ENCODE data around the gene MRTFA.
"Not testable (repeated sequence)": the region's sequence is repeated elsewhere in the genome, so short reads cannot be mapped to it uniquely, and the experiment has no call there.

Gene MRTFA

DNA sequence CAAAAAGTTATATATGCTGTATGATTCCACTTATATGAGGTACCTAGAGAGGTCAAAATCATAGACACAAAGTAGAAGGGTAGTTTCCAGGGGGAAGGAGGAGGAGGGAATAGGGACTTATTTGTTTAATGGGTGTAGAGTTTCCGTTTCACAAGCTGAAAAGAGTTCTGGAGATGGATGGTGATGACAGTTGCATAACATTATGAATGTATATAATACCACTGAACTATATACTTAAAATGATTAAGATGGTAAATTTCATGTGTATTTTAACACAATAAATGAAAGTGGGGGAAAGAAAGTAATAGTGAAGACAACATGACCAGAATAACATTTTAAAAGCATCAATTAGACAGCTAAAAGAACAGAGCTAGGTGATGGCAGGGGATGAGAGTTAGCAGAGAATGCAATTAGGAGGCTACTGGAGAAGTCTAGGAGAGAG is 51.2 kb downstream of the MRTFA start:
- DNase-seq (ENCODE audit: low read depth), result no peak
- no peak overlapping the region for H3K4me3 ChIP-seq (ENCODE audit: low read length)
- TF ChIP-seq, protein P1, sequence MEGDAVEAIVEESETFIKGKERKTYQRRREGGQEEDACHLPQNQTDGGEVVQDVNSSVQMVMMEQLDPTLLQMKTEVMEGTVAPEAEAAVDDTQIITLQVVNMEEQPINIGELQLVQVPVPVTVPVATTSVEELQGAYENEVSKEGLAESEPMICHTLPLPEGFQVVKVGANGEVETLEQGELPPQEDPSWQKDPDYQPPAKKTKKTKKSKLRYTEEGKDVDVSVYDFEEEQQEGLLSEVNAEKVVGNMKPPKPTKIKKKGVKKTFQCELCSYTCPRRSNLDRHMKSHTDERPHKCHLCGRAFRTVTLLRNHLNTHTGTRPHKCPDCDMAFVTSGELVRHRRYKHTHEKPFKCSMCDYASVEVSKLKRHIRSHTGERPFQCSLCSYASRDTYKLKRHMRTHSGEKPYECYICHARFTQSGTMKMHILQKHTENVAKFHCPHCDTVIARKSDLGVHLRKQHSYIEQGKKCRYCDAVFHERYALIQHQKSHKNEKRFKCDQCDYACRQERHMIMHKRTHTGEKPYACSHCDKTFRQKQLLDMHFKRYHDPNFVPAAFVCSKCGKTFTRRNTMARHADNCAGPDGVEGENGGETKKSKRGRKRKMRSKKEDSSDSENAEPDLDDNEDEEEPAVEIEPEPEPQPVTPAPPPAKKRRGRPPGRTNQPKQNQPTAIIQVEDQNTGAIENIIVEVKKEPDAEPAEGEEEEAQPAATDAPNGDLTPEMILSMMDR (conservative IDR thresholded peaks at IDR 0.05; ENCODE audit: low read length), result no peak

DNA sequence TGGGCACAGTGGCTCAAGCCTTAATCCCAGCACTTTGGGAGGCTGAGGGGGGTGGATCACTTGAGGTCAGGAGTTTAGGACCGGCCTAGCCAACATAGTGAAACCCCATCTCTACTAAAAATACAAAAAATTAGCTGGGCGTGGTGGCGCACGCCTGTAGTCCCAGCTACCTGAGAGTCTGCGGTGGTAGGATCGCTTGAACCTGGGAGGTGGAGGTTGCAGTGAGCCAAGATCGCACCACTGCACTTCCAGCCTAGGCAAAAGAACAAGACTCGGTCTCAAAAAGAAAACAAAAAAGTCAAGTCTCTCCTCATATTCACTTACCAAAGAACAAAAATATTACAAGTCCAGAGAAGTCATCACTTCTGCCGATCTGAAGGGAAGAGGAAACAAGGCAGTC is 51.8 kb downstream of the MRTFA start:
- not testable (repeated sequence) for DNase-seq (ENCODE audit: low read depth); H3K4me3 ChIP-seq (ENCODE audit: low read length)

DNA sequence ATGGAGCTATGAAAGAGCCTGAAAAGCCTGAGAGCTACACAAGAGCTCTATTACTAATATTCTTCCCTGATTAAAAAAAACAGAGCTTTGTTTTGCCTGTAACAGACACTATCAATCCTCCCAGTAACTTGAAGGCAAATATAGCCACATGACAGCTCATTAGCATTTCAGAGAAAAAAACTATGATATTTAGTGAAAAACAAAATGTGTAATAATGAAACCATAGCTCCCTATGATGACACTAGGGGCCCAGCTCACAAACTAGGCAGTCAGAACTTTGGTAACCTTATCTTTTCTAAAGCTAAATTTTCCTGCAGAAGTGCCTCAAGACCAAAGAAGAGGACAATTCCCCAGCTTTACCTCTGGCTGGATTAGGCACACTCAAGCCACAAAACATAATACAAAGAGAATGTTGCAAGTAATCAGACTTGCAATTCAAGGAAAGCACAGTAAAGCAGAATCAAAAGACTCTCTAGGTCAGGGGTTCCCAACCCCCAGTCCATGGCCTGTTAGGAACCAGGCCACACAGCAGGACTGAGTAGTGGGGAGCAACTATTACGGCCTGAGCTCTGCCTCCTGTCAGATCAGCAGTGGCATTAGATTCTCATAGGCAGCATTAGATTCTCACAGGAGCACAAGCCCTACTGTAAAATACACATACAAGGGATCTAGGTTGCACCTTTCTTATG is 53.3 kb downstream of the MRTFA start:
- TF ChIP-seq, protein P1 (conservative IDR thresholded peaks at IDR 0.05; ENCODE audit: low read length), result no peak
- no peak for DNase-seq (ENCODE audit: low read depth)
- no peak overlapping the region for H3K4me3 ChIP-seq (ENCODE audit: low read length)

DNA sequence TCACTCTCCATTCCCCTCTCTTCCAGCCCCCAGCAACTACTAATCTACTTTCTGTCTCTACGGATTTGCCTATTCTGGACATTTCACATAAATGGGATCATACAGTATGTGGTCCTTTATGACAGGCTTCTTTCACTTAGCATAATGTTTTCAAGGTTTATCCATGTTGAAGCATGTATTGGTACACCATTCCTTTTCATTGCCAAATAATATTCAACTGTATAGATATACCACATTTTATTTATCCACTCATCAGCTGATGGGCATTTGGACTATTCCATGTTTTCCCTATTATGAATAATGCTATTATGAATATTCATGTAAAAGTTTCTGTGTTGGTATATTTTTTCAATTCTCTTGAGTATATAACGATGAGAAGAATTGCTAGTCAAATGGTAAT is 54.5 kb downstream of the MRTFA start:
- no peak for DNase-seq (ENCODE audit: low read depth)
- no peak overlapping the region for H3K4me3 ChIP-seq (ENCODE audit: low read length)
- TF ChIP-seq, protein P1 (conservative IDR thresholded peaks at IDR 0.05; ENCODE audit: low read length), result no peak

DNA sequence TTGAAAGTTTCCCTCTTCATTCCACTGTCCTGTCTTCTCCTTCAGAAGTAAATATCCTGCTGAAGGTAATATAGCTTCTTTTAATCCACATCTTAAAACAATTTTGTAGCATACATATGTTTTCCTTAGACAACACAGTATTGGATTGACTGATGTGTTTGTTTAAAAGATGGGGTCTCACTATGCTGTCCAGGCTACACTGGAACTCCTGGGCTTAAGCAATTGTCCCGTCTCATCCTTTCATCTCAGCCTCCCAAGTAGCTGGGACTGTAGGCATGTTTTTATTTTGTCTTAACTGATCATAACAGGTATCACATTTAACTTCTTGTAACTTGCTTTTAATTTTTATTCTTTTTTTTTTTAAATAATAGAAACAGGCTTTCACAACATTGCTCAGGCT is 55.9 kb downstream of the MRTFA start:
- no peak for DNase-seq (ENCODE audit: low read depth)
- TF ChIP-seq, protein P1 (conservative IDR thresholded peaks at IDR 0.05; ENCODE audit: low read length), result no peak
- H3K4me3 ChIP-seq (ENCODE audit: low read length), result no peak overlapping the region

DNA sequence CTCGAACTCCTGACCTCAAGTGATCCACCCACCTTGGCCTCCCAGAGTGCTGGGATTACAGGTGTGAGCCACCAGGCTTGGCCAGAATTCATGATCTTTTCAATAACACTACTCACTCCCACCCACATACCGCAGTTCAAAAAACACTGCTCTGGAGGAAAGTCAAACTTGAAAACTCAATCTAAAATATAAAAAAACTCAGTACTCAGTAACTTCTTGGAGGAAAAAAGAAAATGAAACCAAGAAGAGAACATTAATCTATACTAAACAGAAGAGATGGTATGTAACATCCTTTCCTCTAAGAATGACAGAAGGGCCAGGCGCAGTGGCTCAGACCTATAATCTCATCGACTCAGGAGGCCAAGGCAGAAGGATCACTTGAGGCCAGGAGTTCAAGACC is 58.3 kb downstream of the MRTFA start:
- no peak overlapping the region for H3K4me3 ChIP-seq (ENCODE audit: low read length)
- no peak for DNase-seq (ENCODE audit: low read depth)
- TF ChIP-seq, protein P1 (conservative IDR thresholded peaks at IDR 0.05; ENCODE audit: low read length), result no peak

DNA sequence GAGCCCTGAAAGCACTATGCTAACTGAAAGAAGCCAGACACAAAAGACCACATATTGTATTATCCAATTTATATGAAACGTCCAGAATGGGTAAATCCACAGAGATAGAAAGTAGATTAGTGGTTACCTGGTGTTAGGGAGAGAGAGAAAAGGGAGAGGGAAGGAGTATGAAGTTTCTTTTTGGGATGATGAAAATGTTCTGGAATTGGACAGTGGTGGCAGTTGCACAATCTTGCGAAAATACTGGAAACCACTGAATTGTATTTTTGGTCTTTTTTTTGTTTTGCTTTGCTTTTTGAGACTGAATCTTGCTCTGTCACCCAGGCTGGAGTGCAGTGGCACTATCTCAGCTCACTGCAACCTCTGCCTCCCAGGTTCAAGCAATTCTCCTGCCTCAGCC is 63.5 kb downstream of the MRTFA start:
- TF ChIP-seq, protein P1 (conservative IDR thresholded peaks at IDR 0.05; ENCODE audit: low read length), result no peak
- DNase-seq (ENCODE audit: low read depth), result peak; percentile 60

More for the DNA sequence above, 63.5 kb downstream of the MRTFA start:
- no peak overlapping the region for H3K4me3 ChIP-seq (ENCODE audit: low read length)
